ENCODE data around the gene ANKRD52. TPM values are rescaled to one million over a fixed set of nuclear protein-coding genes. Genes with fewer than 3 reads are reported as not detected.

ANKRD52 gene
- total RNA-seq, 1 donor from 2014 or later, result 68.0 TPM

- H3K36me3 Mint-ChIP-seq (ENCODE audit: low read depth), result peaks cover 19% of the 10 kb centered on the region
- peak overlapping the region; percentile 95 for H3K27ac Mint-ChIP-seq
- intact Hi-C loops (cut with micrococcal nuclease), result loop anchor here (1.0 to 5.0 kb wide), 4 partner anchors 70 to 405 kb away; partner anchors contain the start of genes CS, MYL6B, ORMDL2 and SARNP
- H3K4me1 Mint-ChIP-seq, result peaks cover 39% of the 10 kb centered on the region
- H3K9me3 Mint-ChIP-seq, result no peaks in the 10 kb centered on the region
- H3K27me3 Mint-ChIP-seq, result no peaks in the 10 kb centered on the region
- peak overlapping the region; percentile 100 for H3K4me3 Mint-ChIP-seq
- DNase-seq, result no peak
Measured at GRCh38 chr12:56222531-56222895, 35.7 kb downstream of the ANKRD52 start.

GRCh38 chr12:56221757-56222530, 36.2 kb downstream of the ANKRD52 start, which contains the start of gene RNF41:
Gene RNF41, minus strand, starts transcription at chr12:56221922. Its CDS starts 7,875 bp downstream, at chr12:56214047.
- peaks cover 16% of the 10 kb centered on the region for H3K36me3 Mint-ChIP-seq (ENCODE audit: low read depth)

GRCh38 chr12:56221232-56221756, 36.9 kb downstream of the ANKRD52 start:
- H3K36me3 Mint-ChIP-seq (ENCODE audit: low read depth), result peaks cover 19% of the 10 kb centered on the region
- intact Hi-C loops (cut with micrococcal nuclease), result loop anchor here (5.0 kb wide), 1 partner anchor 404 kb away; the partner anchor contains the start of genes ORMDL2 and SARNP
- peak overlapping the region; percentile 95 for H3K27ac Mint-ChIP-seq
- peaks cover 41% of the 10 kb centered on the region for H3K4me1 Mint-ChIP-seq
- no peaks in the 10 kb centered on the region for H3K9me3 Mint-ChIP-seq
- H3K4me3 Mint-ChIP-seq, result peak overlapping the region; percentile 100
- H3K27me3 Mint-ChIP-seq, result no peaks in the 10 kb centered on the region
- no peak for DNase-seq

More at GRCh38 chr12:56221757-56222530, 36.2 kb downstream of the ANKRD52 start, which contains the start of gene RNF41:
- Mint-ChIP-seq H3K4me3 (peak within 1 kb of the TSS; percentile 100), H3K4me1 (peaks cover 39% of the 10 kb centered on the region), H3K9me3 (no peaks in the 10 kb centered on the region), H3K27ac (peak within 1 kb of the TSS; percentile 95), H3K27me3 (no peaks in the 10 kb centered on the region)
- peak; percentile 98 for DNase-seq
- intact Hi-C loops (cut with micrococcal nuclease), result loop anchor here (1.0 to 5.0 kb wide), 4 partner anchors 69 to 405 kb away; partner anchors contain the start of genes CS, MYL6B, ORMDL2 and SARNP

- Mint-ChIP-seq H3K27ac (peak overlapping the region; percentile 95), H3K4me3 (peak overlapping the region; percentile 100), H3K4me1 (peaks cover 37% of the 10 kb centered on the region), H3K27me3 (no peaks in the 10 kb centered on the region), H3K36me3 (ENCODE audit: low read depth) (peaks cover 14% of the 10 kb centered on the region), H3K9me3 (no peaks in the 10 kb centered on the region)
- peak; percentile 66 for DNase-seq
- intact Hi-C loops (cut with micrococcal nuclease), result loop anchor here (5.0 kb wide), 1 partner anchor 403 kb away; the partner anchor contains the start of genes ORMDL2 and SARNP
Measured at GRCh38 chr12:56220611-56221231, 37.5 kb downstream of the ANKRD52 start.

GRCh38 chr12:56219840-56220239, 38.3 kb downstream of the ANKRD52 start:
- peak overlapping the region; percentile 35 for H3K4me3 Mint-ChIP-seq
- intact Hi-C loops (cut with micrococcal nuclease), result loop anchor here (5.0 kb wide), 1 partner anchor 403 kb away; the partner anchor contains the start of genes ORMDL2 and SARNP
- no peak for DNase-seq
- no peaks in the 10 kb centered on the region for H3K27me3 Mint-ChIP-seq
- no peaks in the 10 kb centered on the region for H3K9me3 Mint-ChIP-seq
- H3K27ac Mint-ChIP-seq, result no peak overlapping the region
- peaks cover 29% of the 10 kb centered on the region for H3K4me1 Mint-ChIP-seq
- H3K36me3 Mint-ChIP-seq (ENCODE audit: low read depth), result peaks cover 14% of the 10 kb centered on the region

- Mint-ChIP-seq H3K27me3 (no peaks in the 10 kb centered on the region), H3K4me1 (peaks cover 14% of the 10 kb centered on the region), H3K36me3 (ENCODE audit: low read depth) (peaks cover 31% of the 10 kb centered on the region), H3K27ac (no peak overlapping the region), H3K9me3 (no peaks in the 10 kb centered on the region), H3K4me3 (no peak overlapping the region)
- DNase-seq, result no peak
- intact Hi-C loops (cut with micrococcal nuclease), result no loop called here
Measured at GRCh38 chr12:56216461-56216860, 41.7 kb downstream of the ANKRD52 start.

GRCh38 chr12:56213878-56214277, 44.3 kb downstream of the ANKRD52 start:
- peaks cover 46% of the 10 kb centered on the region for H3K36me3 Mint-ChIP-seq (ENCODE audit: low read depth)
- DNase-seq, result no peak
- intact Hi-C loops (cut with micrococcal nuclease), result no loop called here
- H3K9me3 Mint-ChIP-seq, result no peaks in the 10 kb centered on the region
- no peaks in the 10 kb centered on the region for H3K27me3 Mint-ChIP-seq
- no peak overlapping the region for H3K4me3 Mint-ChIP-seq
- H3K4me1 Mint-ChIP-seq, result peaks cover 4% of the 10 kb centered on the region
- no peak overlapping the region for H3K27ac Mint-ChIP-seq

- DNase-seq, result no peak
- Mint-ChIP-seq H3K4me1 (peaks cover 4% of the 10 kb centered on the region), H3K36me3 (ENCODE audit: low read depth) (peaks cover 55% of the 10 kb centered on the region), H3K9me3 (no peaks in the 10 kb centered on the region), H3K27me3 (no peaks in the 10 kb centered on the region), H3K27ac (no peak overlapping the region), H3K4me3 (no peak overlapping the region)
- intact Hi-C loops (cut with micrococcal nuclease), result no loop called here
Measured at GRCh38 chr12:56212361-56212760, 45.8 kb downstream of the ANKRD52 start.

- no peaks in the 10 kb centered on the region for H3K27me3 Mint-ChIP-seq
- DNase-seq, result no peak
- no peak overlapping the region for H3K4me3 Mint-ChIP-seq
- peaks cover 50% of the 10 kb centered on the region for H3K36me3 Mint-ChIP-seq (ENCODE audit: low read depth)
- H3K4me1 Mint-ChIP-seq, result peaks cover 2% of the 10 kb centered on the region
- H3K9me3 Mint-ChIP-seq, result no peaks in the 10 kb centered on the region
- intact Hi-C loops (cut with micrococcal nuclease), result loop anchor here (5.0 kb wide), 1 partner anchor 254 kb away; no protein-coding TSS in a partner anchor
- no peak overlapping the region for H3K27ac Mint-ChIP-seq
Measured at GRCh38 chr12:56208006-56208405, 50.2 kb downstream of the ANKRD52 start.

- DNase-seq, result peak; percentile 81
- peaks cover 44% of the 10 kb centered on the region for H3K36me3 Mint-ChIP-seq (ENCODE audit: low read depth)
- H3K4me3 Mint-ChIP-seq, result no peak overlapping the region
Measured at GRCh38 chr12:56206452-56207166, 51.6 kb downstream of the ANKRD52 start.

GRCh38 chr12:56205445-56205844, 52.7 kb downstream of the ANKRD52 start:
- H3K36me3 Mint-ChIP-seq (ENCODE audit: low read depth), result peaks cover 38% of the 10 kb centered on the region
- DNase-seq, result no peak
- H3K27ac Mint-ChIP-seq, result no peak overlapping the region
- intact Hi-C loops (cut with micrococcal nuclease), result loop anchor here (5.0 kb wide), 1 partner anchor 257 kb away; no protein-coding TSS in a partner anchor
- H3K9me3 Mint-ChIP-seq, result no peaks in the 10 kb centered on the region
- H3K27me3 Mint-ChIP-seq, result no peaks in the 10 kb centered on the region
- no peak overlapping the region for H3K4me3 Mint-ChIP-seq
- H3K4me1 Mint-ChIP-seq, result peaks cover 2% of the 10 kb centered on the region

More at GRCh38 chr12:56206452-56207166, 51.6 kb downstream of the ANKRD52 start:
- Mint-ChIP-seq H3K27ac (no peak overlapping the region), H3K4me1 (peaks cover 2% of the 10 kb centered on the region), H3K27me3 (no peaks in the 10 kb centered on the region), H3K9me3 (no peaks in the 10 kb centered on the region)
- intact Hi-C loops (cut with micrococcal nuclease), result loop anchor here (5.0 kb wide), 1 partner anchor 256 kb away; no protein-coding TSS in a partner anchor

- Mint-ChIP-seq H3K27ac (no peak overlapping the region), H3K4me3 (no peak overlapping the region), H3K9me3 (no peaks in the 10 kb centered on the region), H3K4me1 (peaks cover 2% of the 10 kb centered on the region), H3K36me3 (ENCODE audit: low read depth) (peaks cover 29% of the 10 kb centered on the region), H3K27me3 (no peaks in the 10 kb centered on the region)
- DNase-seq, result no peak
- intact Hi-C loops (cut with micrococcal nuclease), result no loop called here
Measured at GRCh38 chr12:56204275-56204674, 53.9 kb downstream of the ANKRD52 start.

- intact Hi-C loops (cut with micrococcal nuclease), result no loop called here
- no peak overlapping the region for H3K27ac Mint-ChIP-seq
Measured at GRCh38 chr12:56202838-56203237, 55.3 kb downstream of the ANKRD52 start.

More at GRCh38 chr12:56202838-56203237, 55.3 kb downstream of the ANKRD52 start:
- Mint-ChIP-seq H3K36me3 (ENCODE audit: low read depth) (peaks cover 22% of the 10 kb centered on the region), H3K4me3 (no peak overlapping the region), H3K27me3 (no peaks in the 10 kb centered on the region), H3K9me3 (no peaks in the 10 kb centered on the region), H3K4me1 (peaks cover 2% of the 10 kb centered on the region)
- no peak for DNase-seq

All from activated CD4-positive, alpha-beta T cell treated with anti-CD3 and anti-CD28 coated beads, Interleukin-2, amount 10 ng/mL, durations not matched to agents 24 days and 14 days (primary cell).